G401 (cell line): ENCODE results near the gene MAGEE1. TPM values are rescaled to one million over a fixed set of nuclear protein-coding genes. Genes with fewer than 3 reads are reported as not detected.
A peak's percentile ranks its signal among the peaks of the same experiment; 100 is the strongest.

Source experiments
- DNase-seq: peaks from one replicate; pipeline ENCODE4 v3.0.0-alpha.2; 2015; ENCODE audit warnings: low spot score
- in situ Hi-C: cut with HindIII; loops from 2 replicates; pipeline ENCODE4 v1.10.0; 2016; ENCODE audit warnings: low sequenced_read_pairs, mixed read lengths
- total RNA-seq: library from RNA; depleted of rRNA; stranded (reverse); fragments of >200 nt; shearing (Covaris generic); gene quantifications from 2 replicates; pipeline ENCODE4 v1.2.3, GENCODE V29; 2014; rRNA removed

MAGEE1 gene, protein sequence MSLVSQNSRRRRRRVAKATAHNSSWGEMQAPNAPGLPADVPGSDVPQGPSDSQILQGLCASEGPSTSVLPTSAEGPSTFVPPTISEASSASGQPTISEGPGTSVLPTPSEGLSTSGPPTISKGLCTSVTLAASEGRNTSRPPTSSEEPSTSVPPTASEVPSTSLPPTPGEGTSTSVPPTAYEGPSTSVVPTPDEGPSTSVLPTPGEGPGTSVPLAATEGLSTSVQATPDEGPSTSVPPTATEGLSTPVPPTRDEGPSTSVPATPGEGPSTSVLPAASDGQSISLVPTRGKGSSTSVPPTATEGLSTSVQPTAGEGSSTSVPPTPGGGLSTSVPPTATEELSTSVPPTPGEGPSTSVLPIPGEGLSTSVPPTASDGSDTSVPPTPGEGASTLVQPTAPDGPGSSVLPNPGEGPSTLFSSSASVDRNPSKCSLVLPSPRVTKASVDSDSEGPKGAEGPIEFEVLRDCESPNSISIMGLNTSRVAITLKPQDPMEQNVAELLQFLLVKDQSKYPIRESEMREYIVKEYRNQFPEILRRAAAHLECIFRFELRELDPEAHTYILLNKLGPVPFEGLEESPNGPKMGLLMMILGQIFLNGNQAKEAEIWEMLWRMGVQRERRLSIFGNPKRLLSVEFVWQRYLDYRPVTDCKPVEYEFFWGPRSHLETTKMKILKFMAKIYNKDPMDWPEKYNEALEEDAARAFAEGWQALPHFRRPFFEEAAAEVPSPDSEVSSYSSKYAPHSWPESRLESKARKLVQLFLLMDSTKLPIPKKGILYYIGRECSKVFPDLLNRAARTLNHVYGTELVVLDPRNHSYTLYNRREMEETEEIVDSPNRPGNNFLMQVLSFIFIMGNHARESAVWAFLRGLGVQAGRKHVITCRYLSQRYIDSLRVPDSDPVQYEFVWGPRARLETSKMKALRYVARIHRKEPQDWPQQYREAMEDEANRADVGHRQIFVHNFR
- total RNA-seq: 1.5 and 1.6 TPM in 2 replicates

DNA sequence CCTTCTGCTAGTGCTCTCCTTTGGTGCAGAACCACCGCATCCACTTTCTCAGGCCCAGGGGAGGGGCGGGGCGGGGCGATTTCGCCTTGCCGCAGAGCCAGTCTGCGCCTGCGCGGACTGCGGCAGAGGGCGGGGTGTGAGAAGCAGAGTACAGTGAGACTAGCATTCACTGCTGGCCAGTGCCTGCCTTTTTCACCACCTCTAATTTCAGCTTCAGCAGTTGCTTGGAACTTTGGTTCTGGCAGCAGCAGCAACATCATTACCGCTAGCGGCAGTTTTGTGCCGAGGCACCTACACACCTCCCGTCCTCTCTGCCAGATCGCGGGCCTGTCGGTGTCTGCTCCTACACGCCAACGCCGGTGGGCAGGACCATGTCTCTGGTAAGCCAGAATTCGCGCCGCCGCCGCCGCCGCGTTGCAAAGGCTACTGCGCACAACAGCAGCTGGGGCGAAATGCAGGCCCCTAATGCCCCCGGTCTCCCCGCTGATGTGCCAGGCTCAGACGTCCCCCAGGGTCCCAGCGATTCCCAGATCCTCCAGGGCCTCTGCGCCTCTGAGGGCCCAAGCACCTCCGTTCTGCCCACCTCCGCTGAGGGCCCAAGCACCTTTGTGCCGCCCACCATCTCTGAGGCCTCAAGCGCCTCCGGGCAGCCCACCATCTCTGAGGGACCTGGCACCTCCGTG, at the start of gene MAGEE1:
TSS of gene MAGEE1 (plus strand) at position 151 of the 683 bp plus-strand sequence. CDS start at position 372, 221 bp downstream.
- in situ Hi-C loops: no loop called here
- peak; percentile 83 for DNase-seq

GRCh38 chrX:76398970-76399369, 28.5 kb upstream of the MAGEE1 start:
- in situ Hi-C loops: no loop called here

DNA sequence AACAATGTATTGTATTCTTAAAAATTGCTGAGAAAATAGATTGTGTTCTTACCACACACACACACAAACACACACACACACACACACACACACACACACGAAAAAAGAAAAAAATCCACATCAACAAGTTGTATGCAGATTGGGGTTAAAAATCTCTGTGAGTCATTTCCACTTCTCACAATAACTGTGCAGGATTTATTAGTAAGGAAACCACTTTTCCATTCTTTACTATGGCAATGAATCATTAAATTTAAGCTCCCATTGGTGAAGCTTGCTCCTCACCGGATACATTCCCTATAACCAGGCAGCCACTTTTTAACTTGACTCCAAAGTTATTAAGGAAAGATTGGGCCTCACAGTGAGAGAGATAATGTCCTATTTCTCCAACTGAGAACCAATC, 19.7 kb upstream of the MAGEE1 start:
- in situ Hi-C loops: no loop called here
- no peak for DNase-seq

More at GRCh38 chrX:76398970-76399369, 28.5 kb upstream of the MAGEE1 start:
- no peak for DNase-seq

- no peak for DNase-seq
- in situ Hi-C loops: no loop called here
These were observed 7.3 kb upstream of the MAGEE1 start for GRCh38 chrX:76420237-76420636.

DNA sequence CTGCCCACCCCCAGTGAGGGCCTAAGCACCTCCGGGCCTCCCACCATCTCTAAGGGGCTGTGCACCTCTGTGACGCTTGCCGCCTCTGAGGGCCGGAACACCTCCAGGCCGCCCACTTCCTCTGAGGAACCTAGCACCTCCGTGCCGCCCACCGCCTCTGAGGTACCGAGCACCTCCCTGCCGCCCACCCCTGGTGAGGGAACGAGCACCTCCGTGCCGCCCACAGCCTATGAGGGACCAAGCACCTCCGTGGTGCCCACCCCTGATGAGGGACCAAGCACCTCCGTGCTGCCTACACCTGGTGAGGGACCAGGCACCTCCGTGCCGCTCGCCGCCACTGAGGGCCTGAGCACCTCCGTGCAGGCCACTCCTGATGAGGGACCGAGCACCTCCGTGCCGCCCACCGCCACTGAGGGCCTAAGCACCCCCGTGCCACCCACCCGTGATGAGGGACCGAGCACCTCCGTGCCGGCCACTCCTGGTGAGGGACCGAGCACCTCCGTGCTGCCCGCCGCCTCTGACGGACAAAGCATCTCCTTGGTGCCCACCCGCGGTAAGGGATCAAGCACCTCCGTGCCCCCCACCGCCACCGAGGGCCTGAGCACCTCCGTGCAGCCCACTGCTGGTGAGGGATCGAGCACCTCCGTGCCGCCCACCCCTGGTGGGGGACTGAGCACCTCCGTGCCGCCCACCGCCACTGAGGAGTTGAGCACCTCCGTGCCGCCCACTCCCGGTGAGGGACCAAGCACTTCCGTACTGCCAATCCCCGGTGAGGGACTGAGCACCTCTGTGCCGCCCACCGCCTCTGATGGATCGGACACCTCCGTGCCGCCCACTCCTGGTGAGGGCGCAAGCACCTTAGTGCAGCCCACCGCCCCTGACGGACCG, 977 bp downstream of the MAGEE1 start:
- in situ Hi-C loops: no loop called here
- peak; percentile 22 for DNase-seq

DNA sequence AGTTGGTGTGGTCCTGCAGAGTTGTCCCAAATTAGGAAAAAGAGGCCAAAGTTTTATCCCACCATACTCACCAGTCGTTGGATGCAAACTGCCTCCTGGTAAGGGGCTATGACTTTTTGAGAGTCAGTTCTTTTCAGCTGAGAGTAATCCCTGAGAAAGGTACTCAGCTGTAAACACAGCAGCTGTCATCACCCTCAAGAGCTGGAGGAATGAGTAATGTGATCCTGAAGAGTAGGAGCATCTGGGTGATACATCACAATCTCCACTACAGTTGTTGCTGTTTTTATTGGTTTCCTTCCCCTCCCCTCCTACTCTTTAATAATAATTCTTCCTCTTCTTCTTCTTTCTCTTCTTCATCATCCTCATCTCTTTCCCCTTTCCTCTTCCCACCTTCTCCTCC, 5.7 kb downstream of the MAGEE1 start:
- in situ Hi-C loops: no loop called here
- no peak for DNase-seq

- DNase-seq: no peak
- in situ Hi-C loops: no loop called here
These were observed 6.7 kb downstream of the MAGEE1 start for GRCh38 chrX:76434103-76434741.

DNA sequence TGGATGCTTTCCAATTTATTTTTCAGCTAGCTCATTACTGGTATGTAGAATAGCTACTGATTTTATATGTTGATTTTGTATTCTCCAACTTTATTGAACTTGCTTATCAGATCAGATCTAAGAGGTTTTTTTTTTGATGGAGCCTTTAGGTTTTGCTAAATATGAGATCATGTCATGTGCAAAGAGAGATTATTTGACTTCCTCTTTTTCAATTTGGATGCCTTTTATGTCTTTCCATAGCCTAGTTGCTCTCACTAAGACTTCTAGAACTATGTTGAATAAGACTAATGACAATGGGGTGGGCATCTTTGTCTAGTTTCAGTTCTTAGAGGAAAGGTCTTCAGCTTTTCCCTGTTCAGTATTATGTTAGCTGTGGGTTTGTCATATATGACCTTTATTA, 11.7 kb downstream of the MAGEE1 start:
- DNase-seq: no peak
- in situ Hi-C loops: no loop called here

DNA sequence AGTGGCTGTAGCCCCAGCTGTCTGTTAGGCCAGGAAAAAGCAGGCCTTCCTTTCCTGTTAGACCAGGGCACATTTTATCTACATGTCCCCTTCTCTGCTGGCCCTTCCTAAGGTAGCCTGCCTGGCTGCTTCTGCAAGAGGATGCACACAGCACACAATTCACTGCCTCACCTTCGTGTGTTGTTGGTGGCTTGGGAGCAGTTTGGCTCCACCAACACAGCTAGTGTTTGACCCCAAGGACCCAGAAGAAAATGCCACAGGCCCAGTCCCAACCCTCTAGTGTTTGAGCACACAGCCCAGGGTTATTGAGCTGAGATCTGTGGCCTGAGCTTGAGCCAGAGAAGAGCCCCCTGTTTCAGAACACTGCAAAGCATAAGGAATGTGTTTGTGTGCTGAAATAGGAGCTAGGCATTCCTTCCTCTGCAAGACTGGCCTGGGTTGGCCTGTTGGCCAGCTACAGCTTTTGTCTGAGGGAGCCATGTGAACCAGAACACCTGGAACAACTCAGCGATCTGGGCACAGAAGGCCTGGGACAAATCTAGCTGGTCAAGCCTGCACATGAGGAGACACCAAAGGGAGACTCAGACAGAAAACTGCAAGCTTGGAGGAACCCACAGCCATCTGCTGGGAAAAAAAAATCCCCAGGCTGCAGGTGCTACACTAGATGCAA, 26.4 kb downstream of the MAGEE1 start:
- in situ Hi-C loops: no loop called here
- no peak for DNase-seq

GRCh38 chrX:76454456-76454927, 27.0 kb downstream of the MAGEE1 start:
- in situ Hi-C loops: no loop called here

DNA sequence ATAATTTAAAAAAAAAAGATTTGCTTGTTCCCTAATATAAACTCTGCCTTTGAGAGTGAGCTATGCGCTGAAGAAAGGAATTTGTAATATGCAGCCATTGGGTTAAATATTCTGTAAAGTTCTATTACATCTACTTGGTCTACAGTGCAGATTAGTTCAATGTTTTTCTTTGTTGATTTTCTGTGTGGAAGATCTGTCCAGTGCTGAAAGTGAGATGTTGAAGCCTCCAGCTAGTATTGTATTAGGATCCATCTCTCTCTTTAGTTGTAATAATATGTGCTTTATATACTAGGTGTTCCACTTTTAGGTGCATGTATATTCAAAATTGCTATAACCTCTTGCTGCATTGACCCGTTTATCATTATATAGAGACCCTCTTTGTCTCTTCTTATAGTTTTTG, 49.8 kb downstream of the MAGEE1 start:
- in situ Hi-C loops: no loop called here
- DNase-seq: no peak

More at GRCh38 chrX:76454456-76454927, 27.0 kb downstream of the MAGEE1 start:
- peak; percentile 34 for DNase-seq
